ENCODE results near the gene TXNRD1.

GRCh38 chr12:104350211-104351056 is 134.9 kb downstream of the TXNRD1 start:
- no peak for TF ChIP-seq CTCF (IDR thresholded peaks at IDR 0.05)
- no peak for TF ChIP-seq POLR2A (IDR thresholded peaks at IDR 0.05)

Data from uterus (tissue), 2 donors.